ENCODE results near the gene TPCN2. TPM values are rescaled to one million over a fixed set of nuclear protein-coding genes. Genes with fewer than 3 reads are reported as not detected.

TPCN2 gene
- total RNA-seq, 1 experiment from 2014 or later, result 15.2 TPM

GRCh38 chr11:69041516-69041915 lies 7.2 kb upstream of the TPCN2 start (continued):
- TF ChIP-seq POLR2A (IDR thresholded peaks at IDR 0.05; ENCODE audit: borderline replicate concordance, extremely low read depth, insufficient read depth, insufficient read length) (no peak), CBX3 (IDR thresholded peaks at IDR 0.05; ENCODE audit: low read depth) (no peak), YY1 (IDR thresholded peaks at IDR 0.05; ENCODE audit: extremely low read depth, insufficient replicate concordance, low read depth, low read length) (no peak), ELF1 (IDR thresholded peaks at IDR 0.05; ENCODE audit: borderline replicate concordance, low read depth) (no peak), CTCF (IDR thresholded peaks at IDR 0.05 in 2 of 3, conservative IDR thresholded peaks at IDR 0.05 in 1 of 3; ENCODE audit: borderline replicate concordance in 1 of 3, insufficient read depth in 1 of 3, low read depth in 2 of 3, low read length in 2 of 3) (no peak), EZH2phosphoT487 (IDR thresholded peaks at IDR 0.05; ENCODE audit: borderline replicate concordance) (no peak)
- TF ChIP-seq, protein P1, sequence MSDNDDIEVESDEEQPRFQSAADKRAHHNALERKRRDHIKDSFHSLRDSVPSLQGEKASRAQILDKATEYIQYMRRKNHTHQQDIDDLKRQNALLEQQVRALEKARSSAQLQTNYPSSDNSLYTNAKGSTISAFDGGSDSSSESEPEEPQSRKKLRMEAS (IDR thresholded peaks at IDR 0.05), result no peak

- DNase-seq (ENCODE audit: low read depth, low spot score) (peak; percentile 68), ATAC-seq (peak; percentile 84)
- Histone ChIP-seq H3K4me2 (ENCODE audit: low read length) (peak overlapping the region; percentile 68), H3K36me3 (ENCODE audit: control insufficient read depth in 1 of 2, insufficient read depth in 2 of 2, low read length in 2 of 2) (no peaks in the 10 kb centered on the region), H3K27ac (ENCODE audit: low read depth, low read length) (peak overlapping the region; percentile 17; the same call in 1 of the 2 replicates), H3K4me3 (replicated peaks in 1 of 2; ENCODE audit: low read depth in 1 of 2, low read length in 2 of 2) (peak overlapping the region; percentile 20 to 25; a peak in 3 of 4 replicates), H3K4me1 (ENCODE audit: control insufficient read depth in 1 of 2, insufficient read depth in 2 of 2, low read length in 2 of 2) (peaks cover 4 to 25% of the 10 kb centered on the region in 2 experiments; a peak in 3 of 4 replicates), H4K20me1 (ENCODE audit: insufficient read depth) (no peaks in the 10 kb centered on the region), H2AFZ (ENCODE audit: low read depth, low read length, poor library complexity, severe bottlenecking) (peak overlapping the region; percentile 87), H3K9me2 (ENCODE audit: insufficient read depth) (no peaks in the 10 kb centered on the region), H3K79me2 (ENCODE audit: insufficient read depth, low read length) (peaks cover 6% of the 10 kb centered on the region), H3K9me3 (ENCODE audit: control insufficient read depth in 1 of 2, insufficient read depth in 1 of 2, low read depth in 1 of 2, low read length in 2 of 2) (no peaks in the 10 kb centered on the region), H3K27me3 (ENCODE audit: insufficient read depth, low read length) (no peaks in the 10 kb centered on the region), H3K9ac (ENCODE audit: low read length) (peak overlapping the region; percentile 21; the same call in 1 of the 2 replicates)
- intact Hi-C loops (cut with micrococcal nuclease), result loop anchor here (2.0 to 10.0 kb wide), 2 partner anchors 90 to 140 kb away; no protein-coding TSS in a partner anchor
- RAD21 ChIA-PET (ENCODE audit: low non-redundant PET in 1 of 2, low total read pairs in 2 of 2, uncharacterized antibody in 2 of 2, unreplicated experiment in 2 of 2), result interaction anchor here in 1 of 2 experiments (0.9 kb wide), 1 partner anchor 31 kb away, joined by 3 read pairs; no protein-coding TSS in a partner anchor
- POLR2A ChIA-PET, result interaction anchor here (1.3 kb wide), 1 partner anchor 34 kb away, joined by 8 read pairs; no protein-coding TSS in a partner anchor
- CTCF ChIA-PET, result interaction anchor here (0.6 to 1.4 kb wide), 17 partner anchors 9 to 246 kb away, joined by 3 to 7 read pairs (median 3); partner anchors contain the start of gene IGHMBP2
- BruUV-seq (replicated peaks), result no TSS peak
- TF ChIP-seq FOSL1 (IDR thresholded peaks at IDR 0.05; ENCODE audit: low read depth) (no peak), TCF7L2 (IDR thresholded peaks at IDR 0.05; ENCODE audit: borderline replicate concordance, extremely low read depth, insufficient read depth, insufficient read length) (peak; percentile 39), POLR2AphosphoS5 (IDR thresholded peaks at IDR 0.05; ENCODE audit: low read depth, low read length) (peak; percentile 50; the same call in 1 of the 2 replicates), SRF (IDR thresholded peaks at IDR 0.05; ENCODE audit: low read depth) (no peak), RAD21 (IDR thresholded peaks at IDR 0.05; ENCODE audit: low read depth) (peak; percentile 78), ZFX (IDR thresholded peaks at IDR 0.05) (no peak), POLR2A (IDR thresholded peaks at IDR 0.05; ENCODE audit: borderline replicate concordance, extremely low read depth, insufficient read depth, insufficient read length) (no peak), CBX3 (IDR thresholded peaks at IDR 0.05; ENCODE audit: low read depth) (peak; percentile 58; the same call in 1 of the 2 replicates), JUND (IDR thresholded peaks at IDR 0.05) (no peak), EZH2phosphoT487 (IDR thresholded peaks at IDR 0.05; ENCODE audit: borderline replicate concordance) (no peak), CEBPB (IDR thresholded peaks at IDR 0.05; ENCODE audit: low read depth) (no peak), ATF3 (IDR thresholded peaks at IDR 0.05) (no peak), SP1 (IDR thresholded peaks at IDR 0.05; ENCODE audit: low read depth) (no peak), CTCF (IDR thresholded peaks at IDR 0.05 in 2 of 3, conservative IDR thresholded peaks at IDR 0.05 in 1 of 3; ENCODE audit: borderline replicate concordance in 1 of 3, insufficient read depth in 1 of 3, low read depth in 2 of 3, low read length in 2 of 3) (peak; percentile 82 to 86 (median 84)), EGR1 (IDR thresholded peaks at IDR 0.05; ENCODE audit: low read depth) (no peak)
- TF ChIP-seq, protein P1 (IDR thresholded peaks at IDR 0.05), result peak; percentile 87
Observed at GRCh38 chr11:69044111-69045013, 4.4 kb upstream of the TPCN2 start.
